Right kidney (tissue), 1 donor: ENCODE data around the gene IHH.

Experiments
- DNase-seq: peaks from one replicate; pipeline ENCODE4 v3.0.0-alpha.2; 2016

IHH gene

DNA sequence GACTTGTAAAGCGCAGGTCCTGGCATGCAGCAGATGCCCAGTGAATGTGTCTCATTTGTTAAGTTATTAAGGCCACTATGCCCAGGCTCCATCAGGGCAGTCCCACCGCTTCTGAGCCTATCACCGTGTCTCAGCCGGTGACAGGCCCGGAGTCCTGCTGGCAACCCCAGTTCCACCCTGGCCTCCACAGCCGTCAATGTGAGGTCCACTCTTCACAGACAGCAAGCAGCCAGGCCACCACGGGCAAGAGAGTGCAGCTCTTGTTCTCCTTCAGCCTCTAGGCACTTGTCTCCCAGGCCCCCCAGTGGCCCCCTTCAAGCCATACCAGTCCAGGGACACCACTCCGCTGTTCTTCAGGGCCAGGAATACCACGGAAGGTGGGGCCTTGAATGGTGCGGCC lies 42.0 kb downstream of the IHH start:
- DNase-seq, result no peak

DNA sequence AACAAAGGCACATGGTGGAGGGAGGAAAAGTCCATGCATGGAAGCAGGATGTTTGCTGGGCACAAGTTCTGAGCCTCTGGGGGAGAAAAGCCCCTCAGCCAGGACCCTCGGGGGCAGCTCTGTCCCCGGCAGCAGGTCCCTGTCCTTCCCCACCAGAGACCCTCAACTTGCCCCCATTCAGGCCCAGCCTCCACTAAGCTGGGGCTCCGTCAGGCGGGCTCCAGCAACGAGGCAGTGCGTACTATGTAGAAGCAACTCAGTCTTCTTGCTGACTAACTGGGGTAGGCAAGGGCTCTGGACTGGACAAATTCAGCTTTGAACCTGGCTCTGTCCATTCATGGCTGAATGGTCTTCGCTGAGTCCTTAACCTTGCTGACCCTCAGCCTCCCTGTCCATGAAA lies 42.4 kb downstream of the IHH start:
- DNase-seq, result no peak

DNA sequence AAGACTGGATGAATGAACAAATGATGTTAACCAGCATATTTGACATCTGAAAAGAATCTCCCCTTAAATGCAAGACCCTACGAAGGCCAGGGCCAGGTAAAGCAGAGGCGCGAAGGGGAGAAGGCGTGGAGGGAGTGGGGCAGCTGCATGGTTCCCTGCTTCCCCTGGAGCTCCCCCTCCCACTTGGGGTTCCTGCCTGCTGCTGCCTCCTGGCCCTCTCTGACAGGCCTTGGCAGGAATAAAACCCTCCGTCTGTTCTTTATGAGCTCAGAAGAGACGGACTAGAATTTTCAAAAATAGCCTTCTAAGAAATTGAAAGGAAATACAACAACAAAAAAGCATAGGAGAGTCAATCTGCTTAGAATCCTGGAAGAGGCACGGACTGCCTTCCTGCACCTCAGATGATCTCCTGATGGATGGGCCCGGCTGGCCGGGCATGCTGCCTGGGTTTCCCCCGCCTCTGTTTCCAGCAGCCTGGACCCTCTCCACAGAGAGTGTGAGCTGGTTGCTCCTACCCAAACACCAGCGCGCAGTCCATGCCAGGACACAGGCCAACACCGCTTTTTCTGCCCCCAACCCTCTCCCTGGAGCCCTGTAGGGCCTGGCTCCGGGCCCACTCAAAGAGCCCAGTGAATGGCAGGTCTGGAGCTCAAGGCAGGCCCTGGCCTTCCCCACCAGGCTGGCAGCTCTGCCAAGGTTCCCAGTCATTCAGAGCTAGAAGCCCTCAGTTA lies 43.4 kb downstream of the IHH start:
- no peak for DNase-seq

DNA sequence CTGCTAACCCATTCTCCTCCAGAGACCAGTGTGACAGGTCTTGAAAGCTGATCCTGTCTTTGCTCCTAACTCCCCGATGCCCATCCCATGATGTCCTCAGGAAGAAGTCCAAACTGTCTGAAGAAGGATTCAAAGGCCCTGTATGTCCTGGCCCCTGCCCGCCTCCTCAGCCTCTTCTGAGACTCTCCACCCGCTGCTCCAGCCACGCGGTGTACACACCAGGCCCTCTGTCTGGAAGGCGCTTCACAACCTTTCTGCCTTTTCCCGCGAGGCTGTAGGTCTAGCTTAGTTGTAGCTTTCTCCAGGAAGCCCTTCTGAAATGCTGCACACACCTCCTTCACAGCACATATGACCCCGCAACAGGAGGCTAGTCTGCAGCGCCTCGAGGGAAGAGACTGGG lies 44.0 kb downstream of the IHH start:
- no peak for DNase-seq

DNA sequence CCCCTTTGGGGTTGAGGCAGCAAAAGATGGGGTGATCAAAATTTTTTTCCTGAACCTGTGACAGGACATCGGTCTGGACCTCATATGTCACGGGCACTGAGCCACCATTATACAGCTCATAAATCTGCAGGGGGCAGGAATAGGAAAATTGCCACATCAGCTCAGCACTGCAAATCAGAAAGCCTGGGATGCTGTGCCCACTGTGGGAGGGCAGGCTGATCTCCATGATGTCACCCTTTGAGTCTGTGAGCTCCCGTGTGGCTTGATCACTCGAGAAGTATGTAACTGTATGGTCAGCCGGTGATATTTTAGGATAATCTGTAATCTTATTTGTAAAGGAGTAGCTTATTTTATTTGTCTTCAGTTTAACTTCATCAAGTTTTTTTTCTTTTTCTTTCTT lies 49.8 kb downstream of the IHH start:
- DNase-seq, result no peak

DNA sequence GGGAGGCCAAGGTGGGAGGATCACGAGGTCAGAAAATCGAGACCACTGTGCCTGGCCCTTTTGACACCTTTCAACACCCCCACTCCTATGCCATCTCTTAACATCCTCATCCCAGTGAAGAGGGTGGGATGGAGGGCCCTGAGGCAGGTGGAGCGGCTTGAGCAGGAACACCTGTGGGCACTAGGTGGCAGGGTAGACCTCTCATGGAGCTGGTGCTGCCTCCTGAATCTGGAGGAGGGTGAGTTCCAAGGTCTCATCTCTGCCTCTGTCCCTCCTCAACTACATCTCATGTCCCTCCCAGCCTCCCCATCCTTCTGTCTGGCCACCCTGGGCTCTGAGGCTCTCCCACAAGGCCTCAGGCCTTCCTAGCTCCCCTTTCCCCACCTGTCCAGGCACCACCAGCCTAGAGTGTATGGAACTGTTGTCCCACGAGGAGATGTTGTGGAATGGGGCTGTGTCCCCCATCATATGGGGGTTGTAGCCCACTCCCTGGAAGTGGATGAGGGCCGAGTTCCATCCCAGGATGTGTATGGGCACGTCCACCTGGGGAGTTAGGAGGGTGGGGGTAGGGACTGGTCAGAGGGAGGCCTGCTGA lies 50.5 kb downstream of the IHH start:
- no peak for DNase-seq

DNA sequence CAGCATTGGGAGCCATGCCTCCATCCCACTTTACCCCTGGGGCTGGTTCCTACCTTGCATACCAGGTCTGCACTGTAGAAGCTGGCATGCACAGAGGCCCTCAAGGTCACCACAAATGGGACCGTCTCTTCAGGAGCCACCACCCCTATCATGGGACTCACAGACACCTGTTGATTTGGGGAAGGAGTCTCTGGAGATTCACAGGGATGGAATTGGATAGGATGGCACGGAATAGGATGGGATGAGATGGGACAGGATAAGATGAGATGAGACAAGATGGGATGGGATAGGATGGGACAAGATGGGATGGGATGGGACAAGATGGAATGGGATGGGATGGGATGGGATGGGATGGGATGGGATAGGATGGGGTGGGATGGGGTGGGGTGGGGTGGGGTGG lies 51.4 kb downstream of the IHH start:
- no peak for DNase-seq
